Measurements from ENCODE around the gene NUDT8.

DNA sequence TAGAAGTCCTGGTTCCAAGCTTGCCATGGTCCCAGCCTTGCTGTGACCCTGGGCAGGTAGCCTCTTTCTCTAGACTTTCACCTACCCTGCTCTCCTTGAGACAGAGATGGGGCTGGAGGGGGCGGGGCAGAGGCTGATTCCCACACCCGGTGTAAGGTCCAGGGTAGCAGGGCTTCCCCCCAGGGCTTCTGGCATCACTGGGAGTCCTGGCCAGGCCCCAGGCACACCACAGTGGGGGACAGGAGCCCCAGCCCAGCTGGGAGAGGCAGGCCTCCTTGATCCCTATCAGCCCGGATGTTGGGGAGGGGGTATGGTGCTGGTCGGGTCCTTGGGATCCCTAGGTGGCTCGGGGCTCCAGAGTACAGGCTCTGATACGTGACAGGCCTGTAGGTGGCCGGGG is 1.7 kb upstream of the NUDT8 start:
- no peak for TF ChIP-seq EZH2 (IDR thresholded peaks at IDR 0.05; ENCODE audit: insufficient read depth, poor library complexity, severe bottlenecking)
- no peak for TF ChIP-seq EZH2phosphoT487 (IDR thresholded peaks at IDR 0.05; ENCODE audit: insufficient read depth, low read depth)
